Astrocyte (in vitro differentiated cells and primary cell): Measurements from ENCODE around the gene ERG28. TPM values are rescaled to one million over a fixed set of nuclear protein-coding genes. Genes with fewer than 3 reads are reported as not detected.

ENCODE experiments used
- DNase-seq: peaks from one replicate; pipeline ENCODE4 v3.0.0-alpha.2; 2010; ENCODE audit warnings: low read depth
- FAIRE-seq: peaks from 2 replicates; lab custom pipeline; 2011; peaks lifted over from hg19 to GRCh38; lab: Jason Lieb, UNC
- H2AFZ ChIP-seq: 2 replicates; pipeline ENCODE4 v1.6.0; 2012; ENCODE audit warnings: low read depth, low read length, inconsistent platforms
- H3K27ac ChIP-seq: 2 replicates; pipeline ENCODE4 v1.5.1; 2011; ENCODE audit warnings: low read depth, low read length, inconsistent platforms
- H3K27me3 ChIP-seq: 2 replicates; pipeline ENCODE4 v1.6.0; 2011; ENCODE audit warnings: low read length, inconsistent platforms; ENCODE audit not compliant: insufficient read depth
- H3K36me3 ChIP-seq: 2 replicates; pipeline ENCODE4 v1.5.1; 2011; ENCODE audit warnings: low read length, inconsistent platforms; ENCODE audit not compliant: insufficient read depth
- H3K4me1 ChIP-seq: 2 replicates; pipeline ENCODE4 v1.5.1; 2011; ENCODE audit warnings: low read length, inconsistent platforms; ENCODE audit not compliant: insufficient read depth
- H3K4me2 ChIP-seq: 2 replicates; pipeline ENCODE4 v1.6.0; 2012; ENCODE audit warnings: low read length, inconsistent platforms
- H3K4me3 ChIP-seq: 2 replicates; pipeline ENCODE4 v1.5.1; 2011; ENCODE audit warnings: low read depth, mild to moderate bottlenecking, low read length, inconsistent platforms; ENCODE audit not compliant: insufficient read depth
- H3K79me2 ChIP-seq: 2 replicates; pipeline ENCODE4 v1.6.0; 2012; ENCODE audit warnings: mild to moderate bottlenecking, low read length, inconsistent platforms; ENCODE audit not compliant: insufficient read depth
- H3K9ac ChIP-seq: 2 replicates; pipeline ENCODE4 v1.6.0; 2012; ENCODE audit warnings: mild to moderate bottlenecking, low read length, inconsistent platforms
- H3K9me3 ChIP-seq: 2 replicates; pipeline ENCODE4 v1.5.1; 2012; ENCODE audit warnings: low read depth, mild to moderate bottlenecking, low read length, inconsistent platforms; ENCODE audit not compliant: insufficient read depth
- H4K20me1 ChIP-seq: 2 replicates; pipeline ENCODE4 v1.6.0; 2012; ENCODE audit warnings: low read length, inconsistent platforms; ENCODE audit not compliant: insufficient read depth
- H3K27ac Mint-ChIP-seq: one replicate; pipeline ENCODE4 v1.8.0; 2021; ENCODE audit warnings: mild to moderate bottlenecking, mixed read lengths; ENCODE audit not compliant: unreplicated experiment
- H3K27me3 Mint-ChIP-seq: one replicate; pipeline ENCODE4 v1.8.0; 2021; ENCODE audit warnings: low read depth, mixed read lengths; ENCODE audit not compliant: unreplicated experiment
- H3K36me3 Mint-ChIP-seq: one replicate; pipeline ENCODE4 v1.8.0; 2021; ENCODE audit warnings: low read depth, mixed read lengths; ENCODE audit not compliant: unreplicated experiment
- H3K4me1 Mint-ChIP-seq: one replicate; pipeline ENCODE4 v1.8.0; 2021; ENCODE audit warnings: low read depth, mixed read lengths; ENCODE audit not compliant: unreplicated experiment
- H3K4me3 Mint-ChIP-seq: one replicate; pipeline ENCODE4 v1.8.0; 2021; ENCODE audit warnings: mild to moderate bottlenecking, moderate library complexity, mixed read lengths; ENCODE audit not compliant: unreplicated experiment
- H3K9me3 Mint-ChIP-seq: one replicate; pipeline ENCODE4 v1.8.0; 2021; ENCODE audit warnings: mild to moderate bottlenecking, mixed read lengths; ENCODE audit not compliant: unreplicated experiment
- CTCF ChIP-seq: IDR thresholded peaks from 2 replicates; pipeline ENCODE4 v1.5.1; 2011; ENCODE audit warnings: low read depth, mild to moderate bottlenecking, inconsistent platforms, low read length, moderate library complexity; ENCODE audit not compliant: insufficient read depth
- EZH2 ChIP-seq: IDR thresholded peaks from 2 replicates; pipeline ENCODE4 v1.6.1; 2012; ENCODE audit warnings: mild to moderate bottlenecking, low read length, inconsistent platforms; ENCODE audit not compliant: insufficient read depth
- total RNA-seq: library from RNA; stranded (reverse); gene quantifications from 2 replicates; pipeline ENCODE4 v1.2.1, GENCODE V29; 2021

Gene ERG28
- total RNA-seq, 1 donor from 2014 or later, result 23.1 TPM

GRCh38 chr14:75661499-75661814 lies 781 bp upstream of the ERG28 start:
- H3K4me1 Mint-ChIP-seq, result peaks cover 14% of the 10 kb centered on the region
- peak overlapping the region; percentile 72 for H3K27ac Mint-ChIP-seq
- no peak for FAIRE-seq
- Histone ChIP-seq H2AFZ (peak overlapping the region; percentile 89), H3K36me3 (peaks cover 7% of the 10 kb centered on the region), H3K9me3 (no peaks in the 10 kb centered on the region), H3K4me1 (no peaks in the 10 kb centered on the region), H3K79me2 (peaks cover 36% of the 10 kb centered on the region), H3K9ac (peak overlapping the region; percentile 88), H3K27me3 (no peaks in the 10 kb centered on the region), H3K4me2 (peak overlapping the region; percentile 91), H3K27ac (peak overlapping the region; percentile 81), H4K20me1 (no peaks in the 10 kb centered on the region), H3K4me3 (peak overlapping the region; percentile 87)
- TF ChIP-seq CTCF (no peak), EZH2 (no peak)
- no peaks in the 10 kb centered on the region for H3K9me3 Mint-ChIP-seq
- no peak for DNase-seq
- H3K27me3 Mint-ChIP-seq, result no peaks in the 10 kb centered on the region
- peak overlapping the region; percentile 100 for H3K4me3 Mint-ChIP-seq
- peaks cover 2% of the 10 kb centered on the region for H3K36me3 Mint-ChIP-seq

DNA sequence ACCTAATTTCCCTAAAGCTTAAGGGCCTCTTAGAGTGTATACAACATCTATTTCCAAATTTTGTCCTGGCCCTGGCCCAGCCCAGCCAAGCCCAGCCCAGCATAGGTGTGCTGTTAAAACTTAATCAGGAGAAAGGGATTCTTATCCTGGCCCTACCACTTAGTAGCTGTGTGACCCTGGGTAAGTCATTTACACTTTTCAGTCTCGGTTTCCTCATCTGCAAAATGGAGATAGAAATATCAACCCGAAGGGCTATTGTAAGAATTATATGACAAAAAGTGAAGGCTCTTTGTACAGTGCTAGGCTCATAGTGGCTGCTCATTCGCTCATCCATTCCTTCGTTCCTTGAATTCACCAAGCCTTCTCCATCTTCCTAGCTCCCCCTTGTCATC lies 442 bp downstream of the ERG28 start:
- no peaks in the 10 kb centered on the region for H3K9me3 Mint-ChIP-seq
- Histone ChIP-seq H3K4me1 (no peaks in the 10 kb centered on the region), H3K4me3 (peak overlapping the region; percentile 87), H3K36me3 (peaks cover 10% of the 10 kb centered on the region), H3K79me2 (peaks cover 36% of the 10 kb centered on the region), H2AFZ (peak overlapping the region; percentile 75), H3K9ac (peak overlapping the region; percentile 88), H3K27ac (peak overlapping the region; percentile 81), H3K9me3 (no peaks in the 10 kb centered on the region), H4K20me1 (no peaks in the 10 kb centered on the region), H3K27me3 (no peaks in the 10 kb centered on the region), H3K4me2 (peak overlapping the region; percentile 91)
- H3K36me3 Mint-ChIP-seq, result peaks cover 2% of the 10 kb centered on the region
- DNase-seq (no peak), FAIRE-seq (no peak)
- H3K4me1 Mint-ChIP-seq, result peaks cover 14% of the 10 kb centered on the region
- H3K27me3 Mint-ChIP-seq, result no peaks in the 10 kb centered on the region
- H3K4me3 Mint-ChIP-seq, result peak overlapping the region; percentile 100
- peak overlapping the region; percentile 72 for H3K27ac Mint-ChIP-seq
- TF ChIP-seq EZH2 (no peak), CTCF (no peak)

DNA sequence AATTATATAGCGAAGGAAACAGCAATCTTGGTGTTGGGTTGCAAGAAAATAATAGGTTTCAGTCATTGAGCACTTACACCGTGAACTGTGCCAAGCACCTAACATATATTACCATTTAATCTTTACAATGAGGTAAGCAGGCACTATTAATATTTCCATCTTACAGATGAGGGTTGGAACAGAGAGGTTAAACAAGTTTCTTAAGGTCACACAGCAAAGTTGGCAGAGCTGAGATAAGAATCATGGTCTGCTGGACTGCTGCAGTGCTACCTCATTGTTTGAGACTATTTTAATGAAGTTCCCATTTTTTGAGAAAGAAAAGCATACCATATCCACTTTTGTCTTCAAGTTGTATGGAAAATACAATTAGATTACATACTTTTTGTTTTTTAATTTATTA lies 1.7 kb downstream of the ERG28 start:
- no peak overlapping the region for H3K27ac ChIP-seq
- peak overlapping the region; percentile 53 for H3K27ac Mint-ChIP-seq
- no peaks in the 10 kb centered on the region for H3K27me3 ChIP-seq
- no peaks in the 10 kb centered on the region for H3K9me3 Mint-ChIP-seq
- peaks cover 36% of the 10 kb centered on the region for H3K79me2 ChIP-seq
- DNase-seq, result no peak
- no peaks in the 10 kb centered on the region for H3K4me1 ChIP-seq
- H3K27me3 Mint-ChIP-seq, result no peaks in the 10 kb centered on the region
- H3K4me2 ChIP-seq, result no peak overlapping the region
- H3K4me1 Mint-ChIP-seq, result peaks cover 17% of the 10 kb centered on the region
- H3K9ac ChIP-seq, result no peak overlapping the region
- H3K4me3 Mint-ChIP-seq, result no peak overlapping the region
- no peak overlapping the region for H2AFZ ChIP-seq
- no peaks in the 10 kb centered on the region for H4K20me1 ChIP-seq
- no peaks in the 10 kb centered on the region for H3K9me3 ChIP-seq
- peaks cover 10% of the 10 kb centered on the region for H3K36me3 ChIP-seq
- no peak overlapping the region for H3K4me3 ChIP-seq
- FAIRE-seq, result no peak
- peaks cover 5% of the 10 kb centered on the region for H3K36me3 Mint-ChIP-seq
- TF ChIP-seq EZH2 (no peak), CTCF (no peak)
